B cell (primary cell): ENCODE measurements around the gene KIF26B. TPM values are rescaled to one million over a fixed set of nuclear protein-coding genes. Genes with fewer than 3 reads are reported as not detected.

Experiments
- ATAC-seq: fragments of 200-7000 bp; cut with Tn5 transposase; one replicate; pipeline ENCODE4 v1.10.0; 2021; ENCODE audit warnings: low read depth, mild to moderate bottlenecking, moderate number of reproducible peaks, moderate library complexity
- CTCF ChIA-PET: fragments of 350-600 bp; sonication (Branson Sonifier 250); formaldehyde crosslinking; loops from one replicate; lab custom pipeline; 2021; ENCODE audit warnings: antibody characterized with exemption, inconsistent platforms; lab: Charles Lee
- POLR2A ChIA-PET: fragments of 350-600 bp; sonication (Branson Sonifier 250); formaldehyde crosslinking; loops from one replicate; lab custom pipeline; 2021; ENCODE audit warnings: antibody characterized with exemption; lab: Charles Lee
- DNase-seq: peaks from one replicate; pipeline ENCODE4 v3.0.0; 2013
- H2AFZ ChIP-seq: 2 replicates; pipeline ENCODE4 v1.6.1; 2012; ENCODE audit warnings: mild to moderate bottlenecking, low read depth, low read length; ENCODE audit not compliant: insufficient read depth, poor library complexity, severe bottlenecking
- H3K27ac ChIP-seq, 2 donors: 1 replicate in 1 of 2; 2 replicates in 1 of 2; pipeline ENCODE4 v1.5.1; 2012 to 2013; ENCODE audit warnings: low read length in 2 of 2, mild to moderate bottlenecking in 2 of 2, moderate library complexity in 1 of 2
- H3K27me3 ChIP-seq, 4 experiments: fragments of 200-600 bp in 1 of 4; sonication (generic) in 1 of 4; replicated peaks in 1 of 4; 1 replicate in 2 of 4; 2 replicates in 2 of 4; pipeline versions ENCODE4 v1.6.1 to v1.7.0; 2013 to 2016; ENCODE audit warnings: low read length in 3 of 4, mild to moderate bottlenecking in 2 of 4, mixed read lengths in 1 of 4, moderate library complexity in 1 of 4; ENCODE audit not compliant: insufficient read depth in 4 of 4, control insufficient read depth in 3 of 4; ENCODE audit errors: control extremely low read depth in 1 of 4
- H3K36me3 ChIP-seq, 2 experiments: replicated peaks in 1 of 2; 1 replicate in 1 of 2; 2 replicates in 1 of 2; pipeline versions ENCODE4 v1.6.1 to v1.7.1; 2013; ENCODE audit warnings: low read length in 1 of 2; ENCODE audit not compliant: insufficient read depth in 2 of 2, control insufficient read depth in 1 of 2; ENCODE audit errors: control extremely low read depth in 1 of 2, extremely low read depth in 1 of 2
- H3K4me1 ChIP-seq, 2 donors: fragments of 200-600 bp in 1 of 2; sonication (generic) in 1 of 2; 1 replicate in 1 of 2; 2 replicates in 1 of 2; pipeline versions ENCODE4 v1.5.1 to v1.6.1; 2013 to 2017; ENCODE audit warnings: low read length in 2 of 2; ENCODE audit not compliant: control insufficient read depth in 2 of 2, insufficient read depth in 2 of 2
- H3K4me2 ChIP-seq: replicated peaks from 2 replicates; pipeline ENCODE3; 2012; ENCODE audit warnings: mild to moderate bottlenecking, low read depth, low read length; ENCODE audit not compliant: poor library complexity, severe bottlenecking
- H3K4me3 ChIP-seq, 5 experiments: fragments of 200-600 bp in 1 of 5; sonication (generic) in 1 of 5; 1 replicate in 3 of 5; 2 replicates in 2 of 5; pipeline versions ENCODE4 v1.5.1 to v1.7.0; 2011 to 2016; ENCODE audit warnings: low read length in 4 of 5, mild to moderate bottlenecking in 4 of 5, low read depth in 2 of 5, control low read depth in 1 of 5, moderate library complexity in 1 of 5; ENCODE audit not compliant: insufficient read depth in 1 of 5; ENCODE audit errors: control extremely low read depth in 1 of 5, extremely low read depth in 1 of 5
- H3K79me2 ChIP-seq: fragments of 200-600 bp; sonication (generic); one replicate; pipeline ENCODE4 v1.6.0; 2016; ENCODE audit warnings: low read length; ENCODE audit not compliant: control insufficient read depth, insufficient read depth
- H3K9ac ChIP-seq: fragments of 200-600 bp; sonication (generic); 2 replicates; pipeline ENCODE4 v1.6.1; 2017; ENCODE audit warnings: mild to moderate bottlenecking, low read length, moderate library complexity
- H3K9me3 ChIP-seq, 3 donors: one replicate each; pipeline versions ENCODE4 v1.6.1 to v1.7.1; 2013; ENCODE audit warnings: low read length in 2 of 3; ENCODE audit not compliant: control insufficient read depth in 2 of 3, insufficient read depth in 1 of 3; ENCODE audit errors: control extremely low read depth in 1 of 3
- H4K20me1 ChIP-seq: 2 replicates; pipeline ENCODE4 v1.6.0; 2012; ENCODE audit warnings: mild to moderate bottlenecking, low read length; ENCODE audit not compliant: insufficient read depth, control insufficient read depth, poor library complexity, severe bottlenecking
- H3K27ac Mint-ChIP-seq: one replicate; pipeline ENCODE4 v1.8.0; 2021; ENCODE audit warnings: mixed read lengths
- H3K27me3 Mint-ChIP-seq: one replicate; pipeline ENCODE4 v1.8.0; 2021; ENCODE audit warnings: mixed read lengths
- H3K4me1 Mint-ChIP-seq: one replicate; pipeline ENCODE4 v1.8.0; 2021; ENCODE audit warnings: mixed read lengths
- H3K4me3 Mint-ChIP-seq: one replicate; pipeline ENCODE4 v1.8.0; 2021; ENCODE audit warnings: mixed read lengths
- H3K9me3 Mint-ChIP-seq: one replicate; pipeline ENCODE4 v1.8.0; 2022; ENCODE audit warnings: mixed read lengths; ENCODE audit not compliant: insufficient read depth
- CTCF ChIP-seq: fragments of 200-600 bp; IDR thresholded peaks from one replicate; pipeline ENCODE4 v1.8.0; 2022; ENCODE audit warnings: antibody characterized with exemption, mild to moderate bottlenecking
- EZH2 ChIP-seq: IDR thresholded peaks from 2 replicates; pipeline ENCODE4 v1.6.1; 2012; ENCODE audit warnings: borderline replicate concordance, low read depth, mild to moderate bottlenecking, moderate library complexity, low read length; ENCODE audit not compliant: insufficient read depth, poor library complexity, severe bottlenecking
- WGBS: methylation state at CpG from one replicate; pipeline ENCODE4 v1.1.5; 2013; ENCODE audit warnings: missing lambda C conversion rate; ENCODE audit not compliant: insufficient coverage; 5-methylcytosine and 5-hydroxymethylcytosine counted together
- intact Hi-C: fragments of 100-400 bp; cut with micrococcal nuclease; formaldehyde crosslinking; loops from one replicate; pipeline ENCODE4 v1.10.0; 2022
- polyA plus RNA-seq: library from polyadenylated mRNA; depleted of rRNA; stranded (reverse); fragments of >200 nt; gene quantifications from 2 replicates; pipeline ENCODE4 v1.2.3, GENCODE V29; 2012
- total RNA-seq, 2 donors: library from RNA; stranded (reverse); fragments of 120-200 nt in 1 of 2; gene quantifications; 1 replicate in 1 of 2; 2 replicates in 1 of 2; pipeline versions ENCODE4 v1.2.3 to v1.2.4, GENCODE V29; 2013 to 2022

KIF26B gene
- total and polyA plus RNA-seq, 2 donors (not counting 1 experiment from before 2014, with no cell fraction given): 0.62 TPM; not detected in 1

- DNase-seq: no peak
- POLR2A ChIA-PET: no interaction called here
- peaks cover 0 to 14% (median 4%) of the 10 kb centered on the region in 4 experiments for H3K27me3 ChIP-seq
- H3K9ac ChIP-seq: no peak overlapping the region
- peaks cover 0 to 4% (median 0%) of the 10 kb centered on the region in 3 donors for H3K9me3 ChIP-seq
- Mint-ChIP-seq H3K9me3 (no peaks in the 10 kb centered on the region), H3K27ac (no peak overlapping the region), H3K4me3 (no peak overlapping the region), H3K4me1 (peaks cover 3% of the 10 kb centered on the region), H3K27me3 (peaks cover 37% of the 10 kb centered on the region)
- no peaks in the 10 kb centered on the region for H4K20me1 ChIP-seq
- H3K27ac ChIP-seq: no peak overlapping the region
- WGBS: no CpG with 5 or more reads among the region's 2 CpGs
- H3K4me1 ChIP-seq: no peaks in the 10 kb centered on the region
- H3K36me3 ChIP-seq: no peaks in the 10 kb centered on the region
- CTCF ChIA-PET: interaction anchor here (1.9 kb wide), 1 partner anchor 20 kb away, joined by 5 read pairs; no protein-coding TSS in a partner anchor
- no peak for ATAC-seq
- no peak for TF ChIP-seq EZH2
- TF ChIP-seq CTCF: no peak
- H2AFZ ChIP-seq: no peak overlapping the region
- intact Hi-C loops: no loop called here
- H3K79me2 ChIP-seq: no peaks in the 10 kb centered on the region
- H3K4me2 ChIP-seq: no peak overlapping the region
- no peak overlapping the region for H3K4me3 ChIP-seq
Observed at GRCh38 chr1:245172829-245173228, 18.0 kb downstream of the KIF26B start.

- TF ChIP-seq CTCF: no peak
- TF ChIP-seq EZH2: no peak
- intact Hi-C loops: no loop called here
- Mint-ChIP-seq H3K9me3 (no peaks in the 10 kb centered on the region), H3K27me3 (peaks cover 31% of the 10 kb centered on the region), H3K27ac (no peak overlapping the region), H3K4me3 (no peak overlapping the region), H3K4me1 (no peaks in the 10 kb centered on the region)
- Histone ChIP-seq H2AFZ (no peak overlapping the region), H3K9me3 (no peaks in the 10 kb centered on the region), H3K27ac (no peak overlapping the region), H3K27me3 (peaks cover 0 to 11% (median 2%) of the 10 kb centered on the region in 4 experiments), H3K79me2 (no peaks in the 10 kb centered on the region), H3K4me3 (no peak overlapping the region), H3K4me2 (no peak overlapping the region), H3K9ac (no peak overlapping the region), H4K20me1 (no peaks in the 10 kb centered on the region), H3K36me3 (no peaks in the 10 kb centered on the region), H3K4me1 (no peaks in the 10 kb centered on the region)
- CTCF ChIA-PET: no interaction called here
- no peak for ATAC-seq
- POLR2A ChIA-PET: no interaction called here
- 90% methylated on average over 17 of the region's 21 CpGs for WGBS
- no peak for DNase-seq
Observed at GRCh38 chr1:245173446-245174211, 18.8 kb downstream of the KIF26B start.
